ENCODE results near the gene LHX8. TPM values are rescaled to one million over a fixed set of nuclear protein-coding genes. Genes with fewer than 3 reads are reported as not detected.
A peak's percentile ranks its signal among the peaks of the same experiment; 100 is the strongest.

LHX8 gene
- total RNA-seq, 1 donor from 2014 or later: 1.2 TPM

DNA sequence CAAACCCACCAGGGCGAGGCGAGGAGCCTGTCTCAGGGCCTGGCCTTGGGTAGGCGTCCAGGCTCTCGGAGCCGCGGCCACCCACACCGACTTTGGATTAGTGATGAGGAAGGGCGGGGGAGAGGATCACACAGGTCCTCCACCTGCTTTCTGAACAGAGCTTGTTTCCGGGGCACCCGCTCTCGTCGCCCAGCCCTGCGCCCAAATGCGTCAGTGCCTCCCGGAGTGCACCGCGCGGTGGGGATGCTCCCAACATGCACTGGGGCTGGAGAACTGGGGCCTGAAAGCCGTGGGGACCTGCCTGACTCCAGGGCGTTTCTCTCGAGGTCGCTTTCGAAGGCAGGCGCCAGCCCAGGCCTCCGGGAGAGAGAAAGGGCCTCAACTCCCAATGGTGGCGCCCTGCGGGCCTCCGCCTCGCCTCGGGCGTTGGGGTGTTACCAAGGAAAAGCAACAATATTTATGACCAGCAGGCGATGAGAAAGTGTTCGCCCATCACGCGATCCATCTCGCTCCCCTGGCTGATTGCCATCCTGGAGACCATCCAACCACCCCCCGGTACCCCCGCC, 8.9 kb upstream of the LHX8 start:
- no peaks in the 10 kb centered on the region for H3K36me3 Mint-ChIP-seq
- no peak overlapping the region for H3K4me3 Mint-ChIP-seq
- no peaks in the 10 kb centered on the region for H3K4me1 Mint-ChIP-seq (ENCODE audit: unreplicated experiment)
- no peak overlapping the region for H3K27ac Mint-ChIP-seq
- peaks cover 50% of the 10 kb centered on the region for H3K27me3 Mint-ChIP-seq
- TF ChIP-seq, protein P1, sequence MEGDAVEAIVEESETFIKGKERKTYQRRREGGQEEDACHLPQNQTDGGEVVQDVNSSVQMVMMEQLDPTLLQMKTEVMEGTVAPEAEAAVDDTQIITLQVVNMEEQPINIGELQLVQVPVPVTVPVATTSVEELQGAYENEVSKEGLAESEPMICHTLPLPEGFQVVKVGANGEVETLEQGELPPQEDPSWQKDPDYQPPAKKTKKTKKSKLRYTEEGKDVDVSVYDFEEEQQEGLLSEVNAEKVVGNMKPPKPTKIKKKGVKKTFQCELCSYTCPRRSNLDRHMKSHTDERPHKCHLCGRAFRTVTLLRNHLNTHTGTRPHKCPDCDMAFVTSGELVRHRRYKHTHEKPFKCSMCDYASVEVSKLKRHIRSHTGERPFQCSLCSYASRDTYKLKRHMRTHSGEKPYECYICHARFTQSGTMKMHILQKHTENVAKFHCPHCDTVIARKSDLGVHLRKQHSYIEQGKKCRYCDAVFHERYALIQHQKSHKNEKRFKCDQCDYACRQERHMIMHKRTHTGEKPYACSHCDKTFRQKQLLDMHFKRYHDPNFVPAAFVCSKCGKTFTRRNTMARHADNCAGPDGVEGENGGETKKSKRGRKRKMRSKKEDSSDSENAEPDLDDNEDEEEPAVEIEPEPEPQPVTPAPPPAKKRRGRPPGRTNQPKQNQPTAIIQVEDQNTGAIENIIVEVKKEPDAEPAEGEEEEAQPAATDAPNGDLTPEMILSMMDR (conservative IDR thresholded peaks at IDR 0.05): no peak
- H3K9me3 Mint-ChIP-seq: peaks cover 5% of the 10 kb centered on the region
- DNase-seq (ENCODE audit: extremely low spot score, unreplicated experiment): no peak

DNA sequence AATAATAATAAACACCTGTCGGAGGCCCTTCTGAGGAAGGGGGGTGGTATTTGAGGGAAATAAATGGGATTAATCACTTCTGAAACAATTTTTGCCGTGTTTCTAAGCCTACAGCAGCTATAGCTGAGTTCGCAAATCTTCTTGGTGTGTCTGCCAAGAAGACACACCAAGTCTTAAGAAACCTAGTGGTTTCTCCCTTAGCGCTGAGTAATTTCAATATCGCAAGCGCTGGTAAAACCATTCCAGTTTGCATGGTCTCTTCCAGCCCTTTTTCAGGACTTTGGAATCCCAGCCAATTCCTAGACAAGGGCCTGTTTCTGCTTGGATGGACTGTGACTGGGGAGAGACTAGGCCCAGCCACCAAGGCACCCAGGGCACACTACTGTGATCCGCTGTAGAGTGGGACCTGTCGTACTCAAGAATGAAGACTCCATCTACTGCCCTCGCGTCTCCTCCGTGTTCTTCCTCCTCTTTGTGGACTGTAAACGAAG, 7.5 kb upstream of the LHX8 start:
- Mint-ChIP-seq H3K4me3 (no peak overlapping the region), H3K9me3 (peaks cover 5% of the 10 kb centered on the region), H3K36me3 (no peaks in the 10 kb centered on the region), H3K4me1 (ENCODE audit: unreplicated experiment) (peaks cover 5% of the 10 kb centered on the region), H3K27me3 (peaks cover 57% of the 10 kb centered on the region), H3K27ac (no peak overlapping the region)
- TF ChIP-seq, protein P1 (conservative IDR thresholded peaks at IDR 0.05): no peak
- DNase-seq (ENCODE audit: extremely low spot score, unreplicated experiment): no peak

DNA sequence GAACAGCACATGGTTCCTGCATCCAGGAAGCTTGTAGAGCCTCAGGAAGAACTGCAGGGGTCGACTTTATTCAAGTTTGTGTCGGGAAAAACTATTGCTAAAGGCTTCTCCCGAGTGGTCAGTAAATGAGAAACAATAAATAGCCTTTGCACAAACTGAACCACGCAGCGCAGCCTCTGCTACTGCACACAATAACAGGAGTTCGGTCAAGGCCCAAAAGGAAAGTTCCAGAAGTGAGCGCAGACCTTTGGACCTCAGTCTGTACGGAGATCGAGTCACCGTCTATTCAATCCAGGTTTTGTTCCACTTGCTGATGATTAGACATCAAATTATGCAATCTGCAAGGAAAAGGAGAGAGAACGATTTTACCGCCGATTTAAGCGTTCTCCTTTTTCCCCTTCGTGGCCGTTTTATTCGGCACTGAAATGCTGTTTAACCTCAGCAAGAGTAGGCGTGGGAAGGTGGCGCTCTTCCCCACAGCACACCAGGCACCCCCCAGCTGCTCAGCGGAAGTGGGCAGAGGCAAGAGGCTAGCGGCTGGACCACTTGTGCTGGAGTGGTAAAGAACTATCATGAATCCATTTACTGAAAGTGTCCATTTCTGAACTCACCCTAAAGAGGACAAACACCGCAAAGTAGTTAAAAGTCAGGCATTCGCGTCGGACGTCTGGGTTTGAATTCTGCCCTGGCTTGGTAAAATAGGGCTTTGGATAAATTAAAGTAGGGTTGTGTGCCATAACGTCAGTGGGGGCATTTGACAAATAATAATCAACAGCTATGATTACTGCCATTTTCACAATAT, 6.1 kb upstream of the LHX8 start:
- Mint-ChIP-seq H3K36me3 (no peaks in the 10 kb centered on the region), H3K27ac (no peak overlapping the region), H3K4me3 (no peak overlapping the region), H3K27me3 (peaks cover 71% of the 10 kb centered on the region), H3K4me1 (ENCODE audit: unreplicated experiment) (peaks cover 17% of the 10 kb centered on the region), H3K9me3 (peaks cover 5% of the 10 kb centered on the region)
- TF ChIP-seq, protein P1 (conservative IDR thresholded peaks at IDR 0.05): no peak
- no peak for DNase-seq (ENCODE audit: extremely low spot score, unreplicated experiment)

DNA sequence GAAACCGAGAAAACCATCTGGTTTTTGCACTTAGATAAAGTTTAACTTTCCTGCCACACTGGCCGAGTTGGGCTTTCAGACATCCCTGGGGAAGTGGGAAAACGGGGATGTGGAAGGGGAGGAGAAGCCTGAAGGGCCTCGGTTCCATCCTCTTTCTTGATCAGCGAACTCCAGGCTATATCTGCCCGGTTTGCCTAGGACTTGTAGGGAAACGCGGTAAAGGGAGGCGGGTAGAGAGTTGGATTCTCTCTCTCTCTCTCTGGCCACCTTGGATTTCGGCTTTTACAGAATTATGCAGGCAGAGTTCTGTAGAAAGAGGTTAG, 4.6 kb upstream of the LHX8 start:
- no peak for DNase-seq (ENCODE audit: extremely low spot score, unreplicated experiment)
- Mint-ChIP-seq H3K27ac (no peak overlapping the region), H3K4me1 (ENCODE audit: unreplicated experiment) (peaks cover 24% of the 10 kb centered on the region), H3K4me3 (no peak overlapping the region), H3K27me3 (peaks cover 86% of the 10 kb centered on the region), H3K9me3 (peaks cover 5% of the 10 kb centered on the region), H3K36me3 (no peaks in the 10 kb centered on the region)
- TF ChIP-seq, protein P1 (conservative IDR thresholded peaks at IDR 0.05): no peak

DNA sequence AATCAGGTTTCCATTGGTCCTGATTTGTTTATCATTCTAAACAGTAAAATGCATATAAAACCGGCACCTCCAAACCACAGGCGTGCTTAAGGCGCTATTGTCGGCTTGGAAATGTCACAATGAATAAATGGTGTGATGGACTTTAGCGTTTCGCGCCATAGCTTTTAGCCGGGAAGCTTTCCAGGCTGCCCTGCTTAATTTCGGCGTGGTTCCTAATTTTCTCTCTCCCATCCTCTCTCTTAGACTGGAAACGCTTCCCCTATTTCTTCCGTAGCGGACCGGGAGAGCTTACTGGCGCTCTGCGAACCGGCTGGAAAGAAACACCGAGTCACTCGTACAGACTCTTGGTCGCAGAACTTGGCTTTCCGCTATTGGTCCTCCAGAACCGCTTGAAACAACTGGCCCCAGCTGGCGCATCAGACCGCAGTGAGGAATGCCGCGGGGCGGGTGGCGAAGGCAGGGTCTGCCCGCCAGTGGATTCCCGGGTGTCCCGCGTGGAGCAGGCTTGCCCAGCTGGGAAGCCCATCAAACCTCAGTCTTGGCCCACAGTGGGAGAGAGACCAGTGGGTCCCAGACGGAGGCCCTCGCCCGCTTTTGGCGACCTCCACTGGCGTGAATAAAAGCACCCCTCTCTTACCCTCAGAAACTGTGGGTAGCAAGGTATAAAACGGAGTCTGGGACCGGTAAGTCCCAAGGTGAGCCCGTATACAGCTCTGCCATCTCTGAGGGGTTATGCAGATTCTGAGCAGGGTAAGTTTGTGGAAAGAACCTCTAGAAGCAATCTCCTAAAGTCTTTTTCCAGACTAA, 4.0 kb upstream of the LHX8 start:
- TF ChIP-seq, protein P1 (conservative IDR thresholded peaks at IDR 0.05): no peak
- Mint-ChIP-seq H3K27me3 (peaks cover 92% of the 10 kb centered on the region), H3K4me1 (ENCODE audit: unreplicated experiment) (peaks cover 25% of the 10 kb centered on the region), H3K27ac (no peak overlapping the region), H3K36me3 (no peaks in the 10 kb centered on the region), H3K4me3 (peak overlapping the region; percentile 72), H3K9me3 (peaks cover 5% of the 10 kb centered on the region)
- DNase-seq (ENCODE audit: extremely low spot score, unreplicated experiment): no peak

Data from type B pancreatic cell (in vitro differentiated cells).